BJ (cell line): Measurements from ENCODE around the gene HPDL. TPM values are rescaled to one million over a fixed set of nuclear protein-coding genes. Genes with fewer than 3 reads are reported as not detected.

Experiments
- CTCF ChIA-PET: fragments of 350-600 bp; formaldehyde crosslinking; extraction: SDS; loops from one replicate; lab custom pipeline; 2021; ENCODE audit warnings: antibody characterized with exemption, inconsistent platforms; lab: Yijun Ruan, JAX
- POLR2A ChIA-PET: fragments of 300-600 bp; sonication (Branson Sonifier 250); formaldehyde crosslinking; extraction: SDS; loops from one replicate; lab custom pipeline; 2021; ENCODE audit warnings: antibody characterized with exemption; lab: Charles Lee
- DNase-seq: peaks from one replicate; pipeline ENCODE4 v3.0.0-alpha.2; 2011; ENCODE audit warnings: low read depth
- H3K27me3 ChIP-seq: 2 replicates; pipeline ENCODE4 v1.6.0; 2011; ENCODE audit warnings: low read length; ENCODE audit not compliant: control insufficient read depth, insufficient read depth
- H3K36me3 ChIP-seq: 2 replicates; pipeline ENCODE4 v1.5.1; 2011; ENCODE audit warnings: low read length; ENCODE audit not compliant: control insufficient read depth, insufficient read depth
- H3K4me3 ChIP-seq: 2 replicates; pipeline ENCODE4 v1.5.1; 2011; ENCODE audit warnings: low read depth, mild to moderate bottlenecking, control low read depth, low read length
- CTCF ChIP-seq: IDR thresholded peaks from 2 replicates; pipeline ENCODE4 v1.5.1; 2011; ENCODE audit warnings: low read depth, mild to moderate bottlenecking, control low read depth, inconsistent platforms, low read length, moderate library complexity; ENCODE audit not compliant: insufficient read depth
- polyA plus RNA-seq: library from polyadenylated mRNA; depleted of rRNA; stranded (reverse); fragments of >200 nt; gene quantifications from 2 replicates; pipeline ENCODE4 v1.2.3, GENCODE V29; 2011

HPDL gene
- polyA plus RNA-seq, 1 experiment, result 0.56 TPM

- POLR2A ChIA-PET, result no interaction called here
These were observed 2.8 kb downstream of the HPDL start for GRCh38 chr1:45329445-45329844.

GRCh38 chr1:45331436-45332345, 5.0 kb downstream of the HPDL start:
- H3K27me3 ChIP-seq, result no peaks in the 10 kb centered on the region
- no peak for TF ChIP-seq CTCF
- H3K4me3 ChIP-seq, result no peak overlapping the region
- ChIA-PET POLR2A (no interaction called here), CTCF (interaction anchor here (0.6 to 1.0 kb wide), 2 partner anchors 320 to 533 kb away, joined by 3 read pairs; partner anchors contain the start of gene UROD)
- no peak for DNase-seq
- peaks cover 6% of the 10 kb centered on the region for H3K36me3 ChIP-seq

More at GRCh38 chr1:45329445-45329844, 2.8 kb downstream of the HPDL start:
- no peak for TF ChIP-seq CTCF
- Histone ChIP-seq H3K4me3 (no peak overlapping the region), H3K27me3 (no peaks in the 10 kb centered on the region), H3K36me3 (peaks cover 6% of the 10 kb centered on the region)
- DNase-seq, result no peak
- CTCF ChIA-PET, result interaction anchor here (0.5 kb wide), 1 partner anchor 20 kb away, joined by 4 read pairs; no protein-coding TSS in a partner anchor

GRCh38 chr1:45332346-45332720, 5.6 kb downstream of the HPDL start:
- POLR2A ChIA-PET, result no interaction called here
- TF ChIP-seq CTCF, result no peak
- CTCF ChIA-PET, result interaction anchor here (1.0 kb wide), 1 partner anchor 320 kb away, joined by 3 read pairs; the partner anchor contains the start of gene UROD
- no peak for DNase-seq
- Histone ChIP-seq H3K36me3 (peaks cover 6% of the 10 kb centered on the region), H3K4me3 (no peak overlapping the region), H3K27me3 (no peaks in the 10 kb centered on the region)

GRCh38 chr1:45334308-45335245, 7.9 kb downstream of the HPDL start:
- ChIA-PET CTCF (interaction anchor here (0.6 to 1.1 kb wide), 2 partner anchors 26 to 31 kb away, joined by 3 read pairs; no protein-coding TSS in a partner anchor), POLR2A (interaction anchor here (0.6 kb wide), 1 partner anchor 408 kb away, joined by 3 read pairs; no protein-coding TSS in a partner anchor)
- Histone ChIP-seq H3K4me3 (no peak overlapping the region), H3K27me3 (no peaks in the 10 kb centered on the region), H3K36me3 (peaks cover 6% of the 10 kb centered on the region)
- TF ChIP-seq CTCF, result no peak
- DNase-seq, result no peak
